Posterior vena cava (tissue), 2 donors: Measurements from ENCODE around the gene EXOC4. TPM values are rescaled to one million over a fixed set of nuclear protein-coding genes. Genes with fewer than 3 reads are reported as not detected.

Experiments used
- DNase-seq: peaks from one replicate; pipeline ENCODE4 v3.0.0-alpha.2; 2020; ENCODE audit warnings: low spot score
- intact Hi-C, 2 donors: fragments of 100-400 bp; cut with DNase I; formaldehyde crosslinking; loops; one replicate each; pipeline versions ENCODE4 v1.14.1 to v1.14.2; 2022 to 2023
- total RNA-seq, 2 donors: library from RNA; stranded (reverse); fragmentation: NEBNext Ultra II Directional; extraction: Animal tissue kit (Norgen Biotek cat#: 25700); gene quantifications; one replicate each; pipeline ENCODE4 v1.2.1, GENCODE V29; 2021
- donor health status: DM: yes; HTN: yes; CAD: no.
- donor health status: DM: yes; HTN: yes; CAD: no.

Gene EXOC4
- total RNA-seq, 2 donors from 2014 or later, result 66.0 to 70.6 TPM

DNA sequence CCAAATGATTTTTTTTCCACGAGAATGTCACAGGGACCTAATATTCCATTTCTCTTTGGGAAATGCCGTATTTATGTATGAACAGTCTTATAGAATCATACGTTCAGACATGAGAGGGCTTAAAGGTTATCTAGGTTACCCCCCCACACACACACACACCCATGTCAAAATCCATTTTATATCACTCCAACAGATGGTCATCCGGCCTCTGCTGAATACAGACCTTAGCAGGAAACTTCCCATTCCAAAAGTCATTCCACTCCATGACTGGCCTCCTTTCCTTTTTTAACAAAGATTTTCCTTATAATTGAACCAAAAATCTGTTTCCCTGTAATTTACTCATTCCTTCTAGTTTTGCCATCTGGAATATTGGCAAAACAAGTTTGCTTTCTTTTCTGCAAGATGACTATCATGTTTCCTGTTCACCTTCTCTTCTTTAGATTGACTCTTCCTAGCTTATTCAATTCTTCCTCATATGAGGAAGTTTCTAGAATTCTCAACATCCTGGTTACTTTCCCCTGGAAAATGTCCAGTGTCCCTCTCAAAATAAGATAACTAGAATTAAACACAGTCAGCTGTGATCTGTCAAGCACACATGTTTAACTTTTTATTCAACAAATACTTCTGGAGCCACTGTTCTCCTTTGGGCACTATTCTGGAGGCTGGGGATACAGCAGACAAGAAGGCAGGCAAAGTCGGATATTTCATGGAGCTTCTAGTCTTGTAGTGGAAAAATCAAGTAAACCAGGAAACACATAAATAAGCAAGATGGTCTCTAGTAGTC is 597.8 kb downstream of the EXOC4 start:
- no peak for DNase-seq
- intact Hi-C loops, result no loop called here

DNA sequence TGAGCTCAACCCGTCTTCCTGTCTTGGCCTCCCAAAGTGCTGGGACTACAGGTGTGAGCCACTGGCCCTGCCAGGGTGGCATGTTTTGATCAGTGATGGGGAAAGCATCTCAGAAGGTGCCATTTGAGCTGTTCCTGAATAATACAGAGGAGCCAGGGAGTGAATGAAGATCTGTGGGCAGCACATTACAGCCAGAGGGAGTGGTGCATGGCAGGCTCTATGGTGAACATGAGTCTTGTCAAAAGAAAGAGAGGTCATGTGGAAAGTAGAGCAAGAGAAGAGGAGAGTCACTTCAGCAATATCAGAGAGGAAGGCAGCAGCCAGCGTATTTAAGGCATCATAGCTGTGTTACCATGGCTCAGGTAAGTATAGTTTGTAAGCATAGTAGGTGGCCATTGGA is 598.5 kb downstream of the EXOC4 start:
- intact Hi-C loops, result no loop called here
- no peak for DNase-seq

DNA sequence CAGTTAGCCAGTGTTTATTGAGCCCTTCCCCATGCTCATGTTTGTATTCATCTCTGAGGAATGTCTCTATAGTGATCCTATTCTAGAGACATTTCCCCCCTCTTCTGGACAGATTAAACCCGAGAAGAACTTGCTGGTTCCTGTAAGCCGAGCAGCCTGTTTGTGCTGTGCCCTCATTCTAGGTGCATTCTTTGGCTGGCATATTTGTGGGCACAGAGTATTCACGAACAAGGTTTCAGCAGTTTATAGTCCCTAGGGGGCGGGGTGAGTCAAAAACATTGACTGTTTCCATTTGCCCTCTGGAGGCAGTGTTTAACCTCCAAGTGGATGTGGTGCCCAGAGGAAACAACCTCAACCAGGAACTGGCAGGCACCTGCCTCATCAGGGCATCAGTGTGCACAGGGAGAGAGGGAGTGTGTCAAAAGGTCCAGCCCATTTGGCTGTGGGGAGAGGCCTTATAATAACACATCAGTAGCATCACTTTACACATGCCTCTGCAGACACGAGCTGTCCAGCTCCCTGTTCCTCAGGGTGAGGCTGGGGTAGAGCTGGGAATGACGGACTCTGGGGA is 600.9 kb downstream of the EXOC4 start:
- DNase-seq, result no peak
- intact Hi-C loops, result no loop called here

DNA sequence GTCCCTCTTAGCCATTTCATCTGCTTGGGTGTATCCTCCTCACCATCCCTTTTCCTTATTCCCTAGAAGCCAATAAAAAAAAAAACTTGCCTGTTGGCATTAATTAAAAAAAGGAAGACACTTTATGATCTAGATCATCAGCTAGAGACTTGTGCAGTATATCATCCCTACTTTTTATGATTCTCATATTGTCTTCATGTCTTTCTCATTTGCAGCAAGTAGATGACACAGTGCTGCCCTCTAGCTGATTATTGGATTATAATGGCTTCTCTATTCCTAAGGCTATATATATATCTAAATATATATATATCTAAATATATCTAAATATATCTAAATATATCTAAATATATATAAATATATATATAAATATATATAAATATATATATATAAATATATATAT is 601.9 kb downstream of the EXOC4 start:
- DNase-seq, result no peak
- intact Hi-C loops, result no loop called here

DNA sequence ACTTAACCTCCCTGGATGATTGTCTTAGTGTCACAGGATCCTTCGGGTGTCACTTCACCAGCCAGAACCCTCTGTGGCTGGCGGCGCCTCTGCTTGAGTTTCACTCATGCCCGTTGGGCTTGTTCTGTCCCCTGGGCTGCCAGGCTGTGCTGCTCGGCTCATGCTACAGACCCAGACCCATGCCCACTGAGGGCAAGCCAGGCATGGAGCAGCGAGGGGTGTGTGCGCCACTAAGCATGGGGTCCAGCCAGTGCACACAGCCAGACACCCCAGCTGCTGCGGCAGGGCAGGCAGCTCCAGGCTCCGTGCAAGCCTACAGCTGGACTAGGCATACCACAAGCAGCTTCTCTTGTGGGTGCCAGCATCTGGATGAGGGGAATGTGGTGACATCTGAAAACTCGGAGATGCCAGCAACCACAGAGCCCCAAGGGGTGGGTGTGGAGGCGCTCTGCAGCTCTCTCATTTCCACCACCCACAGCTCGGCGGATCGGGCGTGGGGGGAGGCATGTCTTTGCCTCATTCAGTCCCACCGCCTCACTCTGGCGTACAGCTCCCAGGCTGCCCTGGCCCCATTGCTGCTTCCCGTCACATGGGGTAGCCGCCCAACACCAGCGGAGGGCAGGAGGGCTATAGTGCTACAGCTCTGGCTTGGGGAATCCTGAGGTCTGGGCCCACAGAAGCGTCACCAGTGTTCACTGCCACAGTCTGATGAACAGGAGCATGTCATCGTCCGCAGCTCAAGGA is 604.7 kb downstream of the EXOC4 start:
- DNase-seq, result no peak
- intact Hi-C loops, result no loop called here

DNA sequence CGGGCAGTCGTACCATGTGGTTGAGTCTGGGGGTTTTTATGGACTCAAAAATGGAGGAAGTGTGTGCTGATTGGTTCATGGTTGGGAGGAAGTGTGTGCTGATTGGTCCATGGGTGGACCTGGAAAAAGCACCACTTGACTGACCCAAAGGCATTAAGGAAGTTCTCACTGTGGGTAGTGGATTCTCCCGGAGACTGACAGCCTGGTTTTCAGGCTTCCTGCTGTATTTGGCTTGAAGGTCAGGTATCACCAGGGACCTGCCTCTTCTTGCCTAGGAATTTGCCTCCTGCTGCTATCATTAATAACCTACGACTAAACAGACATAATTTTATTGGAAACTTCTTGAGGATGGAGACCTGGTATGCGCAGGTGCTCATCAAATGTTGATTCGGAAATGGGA is 605.4 kb downstream of the EXOC4 start:
- no peak for DNase-seq
- intact Hi-C loops, result no loop called here

DNA sequence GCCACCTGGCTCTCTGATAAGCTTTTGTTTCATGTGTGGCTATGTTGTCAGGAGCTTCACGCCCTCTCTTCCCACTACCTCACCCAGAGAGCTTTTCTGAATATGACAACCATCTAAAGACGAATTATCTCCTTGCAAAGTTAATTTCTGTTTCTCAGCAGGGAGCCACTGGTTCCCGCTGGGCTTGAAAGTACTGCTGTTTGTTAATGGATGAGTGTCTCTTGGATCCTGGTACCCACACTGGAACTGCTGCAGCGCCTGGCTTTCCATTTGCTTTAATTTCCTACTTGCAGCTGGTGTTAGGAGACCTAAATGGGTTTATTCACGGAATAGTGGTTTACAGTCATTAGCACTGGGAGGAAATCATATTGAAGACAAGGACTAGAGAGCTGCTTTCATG is 606.4 kb downstream of the EXOC4 start:
- no peak for DNase-seq
- intact Hi-C loops, result no loop called here

DNA sequence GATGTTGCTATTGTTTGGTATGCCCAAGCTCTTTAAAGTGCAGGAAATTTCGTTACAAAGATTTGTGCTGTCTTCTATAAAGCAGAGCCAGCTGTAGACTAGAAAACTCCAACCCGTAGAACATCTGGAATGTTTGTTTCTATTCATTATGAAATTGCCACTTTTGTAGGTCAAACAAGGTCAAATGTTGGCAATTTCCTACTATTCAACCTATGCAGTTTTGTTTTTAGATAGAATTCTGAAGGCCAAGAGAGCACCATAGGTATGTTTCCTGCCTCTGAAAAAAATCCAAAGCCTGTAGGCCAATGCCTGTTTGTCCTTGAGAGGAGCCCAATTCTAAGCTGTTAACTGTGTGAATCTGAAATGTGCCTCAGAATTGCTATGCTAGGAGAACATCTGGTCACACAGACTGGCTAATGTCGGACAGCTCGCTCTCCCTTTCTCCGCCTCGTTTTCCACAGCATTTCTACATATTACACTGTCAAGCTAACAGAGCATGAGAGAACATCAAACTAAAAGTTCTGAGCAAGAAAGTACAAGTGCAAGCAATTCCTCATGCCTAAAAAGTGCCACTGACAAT is 607.1 kb downstream of the EXOC4 start:
- intact Hi-C loops, result no loop called here
- no peak for DNase-seq

DNA sequence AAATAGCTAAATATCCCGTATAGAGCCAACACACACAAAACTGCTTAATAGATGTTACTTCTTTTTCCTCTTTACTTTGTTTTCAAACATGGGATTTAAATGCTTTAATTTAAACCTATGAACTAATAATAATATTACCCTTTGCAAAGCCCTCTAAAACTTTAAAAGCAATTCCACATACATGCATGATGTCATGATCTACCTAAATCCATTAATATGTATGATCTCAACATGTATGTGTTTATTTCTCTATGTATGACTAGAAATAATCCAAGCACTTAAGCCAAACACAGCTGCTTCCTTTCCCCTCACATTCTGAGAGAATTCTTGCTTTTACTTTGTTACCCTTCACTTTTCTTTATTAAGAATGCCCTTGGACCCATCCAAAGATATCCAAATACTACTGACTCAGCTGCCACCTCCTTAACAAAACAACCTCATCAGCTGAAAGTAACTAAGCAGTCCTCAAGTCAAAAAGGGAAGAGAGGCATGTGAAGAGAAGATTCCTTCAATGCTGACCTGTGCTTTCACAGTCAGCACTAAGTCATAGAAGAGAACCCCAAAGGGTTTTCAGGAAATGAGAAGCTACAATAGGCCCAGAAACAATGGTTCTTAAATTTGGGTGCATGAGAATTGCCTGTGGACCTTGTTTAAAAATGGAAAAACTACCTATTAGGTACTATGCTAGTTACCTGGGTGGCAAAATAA is 607.9 kb downstream of the EXOC4 start:
- intact Hi-C loops, result no loop called here
- no peak for DNase-seq

DNA sequence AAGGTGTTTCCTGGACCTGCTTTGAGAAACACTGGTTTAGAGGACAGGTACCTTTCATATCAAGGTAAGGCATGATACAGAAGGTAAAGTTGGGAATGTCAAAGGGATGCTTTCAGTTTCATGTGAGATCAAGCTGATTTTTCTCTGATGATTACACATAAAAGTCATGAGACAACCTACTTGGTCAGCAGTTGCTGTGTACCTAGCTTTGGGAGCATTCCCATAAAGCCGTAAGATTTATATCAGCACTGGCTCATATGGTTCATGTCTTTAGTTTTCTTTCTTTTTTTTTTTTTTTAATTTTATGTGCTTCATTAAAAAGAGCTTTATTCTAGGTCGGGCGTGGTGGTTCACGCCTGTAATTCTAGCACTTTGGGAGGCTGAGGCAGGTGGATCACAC is 609.0 kb downstream of the EXOC4 start:
- intact Hi-C loops, result no loop called here
- no peak for DNase-seq

DNA sequence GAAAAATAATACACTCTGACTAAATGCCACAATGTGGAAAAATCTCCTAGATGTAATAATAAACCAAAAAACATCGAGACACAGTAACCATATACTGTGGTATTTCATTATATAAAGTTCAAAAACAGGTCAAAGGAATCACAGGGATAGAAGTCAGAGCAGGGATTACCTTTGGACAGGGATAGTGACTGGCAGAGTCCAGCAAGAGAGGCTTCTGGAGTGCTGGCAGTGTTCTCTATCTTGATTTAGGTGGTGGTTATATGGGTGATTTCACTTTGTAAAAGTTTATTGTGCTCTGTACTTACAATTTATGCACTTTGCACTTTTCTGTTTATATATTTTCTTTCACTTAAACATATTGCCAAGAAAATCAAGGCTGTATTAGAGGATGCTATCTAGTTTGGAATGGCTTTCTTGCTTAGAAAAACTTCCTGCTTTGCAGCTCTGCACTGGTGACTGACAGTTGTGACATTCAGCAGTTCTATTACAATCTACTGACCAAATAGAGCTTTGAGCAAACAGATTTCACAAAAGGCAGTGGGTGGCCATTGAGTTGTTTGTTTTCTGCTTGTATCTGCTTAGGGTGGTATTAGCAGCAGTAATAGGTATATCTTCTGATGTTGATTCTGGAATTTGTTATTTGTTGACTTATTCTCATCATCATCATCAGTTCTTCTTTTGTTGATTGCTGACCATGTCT is 610.6 kb downstream of the EXOC4 start:
- intact Hi-C loops, result no loop called here
- no peak for DNase-seq

DNA sequence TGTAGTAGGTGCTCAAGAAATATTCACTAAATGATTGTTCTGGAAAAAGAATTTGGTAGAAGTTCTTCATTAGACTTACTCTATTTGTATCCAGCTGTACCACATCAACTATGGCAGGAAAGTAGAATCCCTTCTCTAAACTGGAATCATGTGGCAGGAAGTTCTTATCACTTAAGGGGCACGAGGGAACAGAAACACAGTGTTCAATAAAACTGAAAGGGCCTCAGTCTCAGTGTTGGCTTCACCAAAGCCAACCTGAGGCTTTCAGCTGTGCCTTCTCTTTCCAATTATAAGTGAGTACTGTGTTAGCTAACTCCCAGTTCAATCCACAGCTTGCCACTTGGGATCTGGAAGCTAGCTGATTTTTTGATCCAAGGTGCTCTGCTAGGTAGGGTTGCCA is 616.7 kb downstream of the EXOC4 start:
- intact Hi-C loops, result no loop called here
- DNase-seq, result no peak

DNA sequence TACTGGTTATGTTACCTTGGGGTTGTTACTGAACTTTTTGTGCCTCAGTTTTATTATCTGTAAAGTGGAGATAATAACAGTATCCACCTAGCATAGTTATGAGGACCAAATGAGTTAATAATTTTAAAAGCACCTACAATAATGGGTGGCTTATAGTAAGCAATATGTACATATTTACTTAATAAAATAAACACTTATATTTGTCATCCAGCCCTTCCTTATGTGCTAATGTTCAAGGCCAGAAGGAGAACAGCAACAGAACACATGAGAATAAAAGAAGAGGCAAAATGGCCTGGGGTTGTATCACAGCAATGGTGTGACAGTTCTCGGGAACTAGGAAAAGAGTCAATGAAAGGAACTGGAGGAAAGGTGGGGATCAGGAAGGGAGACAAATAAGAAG is 618.9 kb downstream of the EXOC4 start:
- DNase-seq, result no peak
- intact Hi-C loops, result no loop called here

DNA sequence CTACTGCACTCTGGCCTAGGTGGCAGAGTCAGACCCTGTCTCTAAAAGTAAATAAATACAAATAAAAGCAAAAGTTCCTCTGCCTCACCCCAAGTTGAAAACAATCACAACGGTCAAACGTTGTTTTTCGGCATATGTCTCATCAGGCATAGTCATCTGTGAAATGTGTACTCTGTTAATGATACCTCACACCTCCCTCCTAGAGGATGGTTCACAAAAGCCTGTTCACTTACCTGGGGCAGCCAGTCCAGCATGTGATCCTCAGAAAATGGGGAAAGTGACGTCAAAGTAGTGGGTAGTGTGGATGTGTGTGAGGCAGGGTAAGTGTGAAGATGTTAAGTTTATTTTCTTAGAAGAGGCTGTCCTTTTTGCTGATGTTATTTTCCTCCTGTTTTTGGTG is 620.3 kb downstream of the EXOC4 start:
- no peak for DNase-seq
- intact Hi-C loops, result no loop called here

DNA sequence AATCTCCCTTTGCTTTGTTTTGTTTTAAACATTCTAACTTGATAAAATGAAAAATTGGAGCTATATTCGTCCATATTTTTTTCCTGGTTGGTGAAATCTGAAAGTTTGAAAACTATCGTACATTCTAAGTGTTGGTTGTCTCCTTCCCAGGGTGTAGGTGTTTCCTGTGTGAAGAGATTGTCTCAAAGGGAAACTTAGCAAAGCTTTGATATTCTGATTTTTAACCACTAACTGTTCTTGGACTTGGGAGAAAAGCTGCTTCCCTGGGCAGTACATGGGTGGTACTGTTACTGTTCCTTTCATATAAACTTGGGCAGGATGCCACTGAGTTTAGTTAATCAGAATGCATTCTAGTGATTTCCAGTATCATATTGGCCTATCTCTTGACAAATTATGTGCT is 620.8 kb downstream of the EXOC4 start:
- DNase-seq, result no peak
- intact Hi-C loops, result no loop called here

DNA sequence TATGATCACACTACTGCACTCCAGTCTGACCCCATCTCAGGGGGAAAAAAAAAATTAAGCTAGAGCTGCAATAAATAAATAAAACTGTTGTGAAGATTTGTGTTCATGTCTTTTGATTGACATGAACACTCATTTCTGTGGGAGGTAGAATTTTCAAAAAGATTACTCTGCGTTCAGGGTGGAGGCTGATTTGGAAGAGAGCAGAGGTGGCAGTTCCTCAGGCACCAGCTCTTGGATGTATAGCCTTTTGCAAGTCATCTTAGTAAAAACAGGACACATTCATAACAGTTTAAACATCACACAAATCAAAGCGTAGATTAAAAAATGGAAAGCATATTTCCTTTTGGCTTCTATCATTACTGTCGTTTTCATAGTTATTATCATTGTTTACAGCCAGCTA is 630.7 kb downstream of the EXOC4 start:
- no peak for DNase-seq
- intact Hi-C loops, result no loop called here

DNA sequence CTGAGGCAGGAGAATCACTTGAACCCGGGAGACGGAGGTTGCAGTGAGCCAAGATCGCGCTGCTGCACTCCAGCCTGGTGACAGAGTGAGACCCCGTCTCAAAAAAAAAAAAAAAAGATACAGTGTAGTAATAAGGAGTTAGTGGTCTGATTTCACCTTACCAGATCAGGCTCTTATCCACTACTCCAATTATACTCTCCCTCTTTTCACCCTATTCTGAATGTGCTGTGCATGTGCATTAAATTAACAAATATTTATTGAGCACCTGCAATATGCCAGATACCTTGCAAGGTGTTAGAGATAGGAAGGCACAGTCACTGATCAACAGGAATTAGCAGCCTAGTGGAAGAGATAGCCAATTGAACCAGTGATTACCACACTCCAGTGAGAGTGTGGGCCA is 632.3 kb downstream of the EXOC4 start:
- intact Hi-C loops, result no loop called here
- no peak for DNase-seq

DNA sequence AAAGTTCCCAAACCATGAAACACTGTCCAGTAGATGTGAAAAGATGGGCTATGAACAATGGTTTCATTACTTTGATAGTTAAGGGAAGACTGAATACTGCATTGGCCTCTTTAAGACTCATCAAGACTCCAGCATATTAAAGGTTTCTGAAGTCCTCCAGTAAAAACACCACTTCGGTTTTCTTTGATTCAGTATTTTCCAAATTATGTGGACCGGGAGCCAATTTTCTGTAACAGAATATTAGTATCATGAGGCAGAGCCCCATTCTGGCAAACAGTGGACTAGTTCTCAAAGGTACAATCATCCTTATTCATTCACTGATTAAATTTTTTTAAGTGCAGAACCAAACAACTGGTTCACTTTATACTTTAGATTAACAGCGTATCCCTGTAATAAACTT is 633.2 kb downstream of the EXOC4 start:
- intact Hi-C loops, result no loop called here
- DNase-seq, result no peak

DNA sequence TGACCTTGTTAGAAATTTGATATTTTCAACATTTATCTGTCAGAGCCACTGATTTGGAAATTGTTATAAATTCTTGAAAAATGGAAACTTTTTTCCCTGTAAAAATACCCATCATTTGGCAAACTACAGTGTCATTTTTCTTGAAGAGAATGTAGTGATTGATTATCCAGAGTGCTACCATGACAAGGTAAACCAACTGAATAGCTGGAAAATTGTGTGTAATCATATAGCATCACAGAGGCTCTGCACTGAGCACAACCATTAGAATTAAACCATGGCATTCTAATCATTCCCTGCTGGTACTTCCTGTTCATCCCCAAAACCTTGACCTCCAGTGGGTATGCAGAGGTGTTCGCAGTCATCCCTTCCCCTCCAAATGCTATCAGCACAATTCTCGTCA is 633.9 kb downstream of the EXOC4 start:
- no peak for DNase-seq
- intact Hi-C loops, result no loop called here
